KG1 (cell line): ENCODE measurements around the gene CDH24.

ENCODE experiments used
- DNase-seq: peaks from one replicate; lab custom pipeline; 2025; lab: John Stamatoyannopoulos, UW

The CDH24 gene

GRCh38 chr14:23066368-23066767 is 9.0 kb upstream of the CDH24 start:
- no peak for DNase-seq

DNA sequence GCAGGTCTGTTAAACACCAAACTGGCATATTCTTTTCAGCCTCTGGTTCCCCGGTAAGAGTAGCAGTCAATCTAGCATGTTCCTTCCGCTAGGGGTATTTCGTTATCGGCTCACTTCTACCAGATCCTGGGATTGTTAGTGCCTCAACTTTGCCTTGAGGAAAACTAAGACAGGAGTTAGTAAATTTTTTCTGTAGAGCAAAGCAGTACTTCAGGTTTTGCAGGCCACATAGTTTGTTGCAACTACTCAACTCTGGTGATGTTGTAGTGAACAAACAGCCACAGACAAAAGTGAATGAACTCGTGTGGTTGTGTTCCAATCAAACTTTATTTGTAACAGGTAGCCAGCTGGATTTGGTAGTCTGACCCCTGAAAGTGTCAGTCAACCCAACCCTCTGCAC is 6.3 kb upstream of the CDH24 start:
- DNase-seq, result no peak

- no peak for DNase-seq
Measured at GRCh38 chr14:23062002-23062401, 4.7 kb upstream of the CDH24 start.

- DNase-seq, result no peak
Measured at GRCh38 chr14:23060536-23061260, 3.4 kb upstream of the CDH24 start.

- DNase-seq, result no peak
Measured at GRCh38 chr14:23058654-23059504, 1.6 kb upstream of the CDH24 start.

DNA sequence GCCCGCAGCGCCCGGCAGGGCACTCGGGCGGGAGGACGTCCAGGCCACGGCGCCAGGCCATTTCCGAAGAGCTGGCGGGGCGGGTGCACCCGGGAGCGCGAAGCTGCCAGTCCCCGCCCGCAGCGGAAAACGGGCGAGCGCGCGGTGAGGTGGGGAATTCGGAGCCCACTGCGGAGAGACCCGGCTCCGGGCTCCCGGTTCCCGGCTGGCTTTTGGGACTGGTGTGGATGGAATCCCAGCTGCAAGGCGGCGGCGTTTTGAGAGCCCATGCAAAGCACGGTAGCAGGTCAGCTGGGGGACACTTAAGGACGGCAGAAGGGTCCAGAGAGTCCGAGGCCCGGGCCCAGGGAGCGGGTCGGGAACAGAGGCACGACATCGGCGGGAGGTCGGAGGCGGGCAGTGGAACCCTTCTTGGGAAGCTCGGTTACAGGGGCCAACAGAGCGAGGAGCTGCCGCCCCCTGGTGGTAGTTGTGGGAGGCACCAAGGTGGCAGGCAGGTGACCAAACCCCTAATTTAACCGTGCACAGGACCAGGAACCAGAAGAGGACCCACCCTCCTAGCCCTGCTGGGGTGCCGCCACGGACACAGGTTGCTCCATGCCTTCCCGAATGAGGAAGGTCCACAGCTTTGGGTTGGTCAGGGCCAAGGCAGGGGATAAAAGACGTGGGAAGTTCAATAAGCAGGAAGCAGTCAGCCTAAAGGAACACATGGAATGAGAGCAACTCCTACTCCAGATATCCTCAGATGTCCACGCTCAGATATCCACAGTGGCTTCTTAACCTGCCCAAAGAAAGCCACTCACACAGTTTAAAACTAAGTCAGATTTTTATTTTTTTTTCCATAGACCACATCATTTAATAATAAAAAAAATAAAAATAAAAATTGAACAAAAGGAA is 685 bp upstream of the CDH24 start:
- DNase-seq, result no peak

- no peak for DNase-seq
Measured at GRCh38 chr14:23056145-23056955, 970 bp downstream of the CDH24 start.

DNA sequence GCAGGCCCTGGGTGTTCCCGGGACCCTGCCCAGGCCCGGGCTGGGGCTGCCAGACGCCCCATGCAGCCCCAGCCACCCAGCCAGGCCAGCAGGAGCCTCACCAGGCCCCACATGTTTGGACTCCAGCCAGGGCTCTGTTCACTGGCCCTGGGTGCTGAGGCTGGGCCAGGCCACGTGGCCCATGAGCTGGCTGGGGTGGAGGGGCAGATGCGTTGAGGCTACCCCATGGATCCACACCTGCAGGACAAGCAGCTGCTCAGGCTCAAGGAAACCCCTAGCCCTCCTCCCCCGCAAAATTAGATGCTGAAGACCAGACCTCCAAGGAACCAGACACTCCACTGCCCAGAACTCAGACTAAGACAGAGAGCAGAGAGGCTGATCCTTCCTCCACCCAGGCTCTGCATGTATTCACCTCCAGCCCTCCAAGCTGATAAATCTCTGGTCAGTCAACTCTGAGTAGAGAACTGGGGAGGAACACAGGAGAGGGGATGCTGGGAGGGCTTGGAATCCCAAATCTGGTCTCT is 1.6 kb downstream of the CDH24 start:
- DNase-seq, result no peak

DNA sequence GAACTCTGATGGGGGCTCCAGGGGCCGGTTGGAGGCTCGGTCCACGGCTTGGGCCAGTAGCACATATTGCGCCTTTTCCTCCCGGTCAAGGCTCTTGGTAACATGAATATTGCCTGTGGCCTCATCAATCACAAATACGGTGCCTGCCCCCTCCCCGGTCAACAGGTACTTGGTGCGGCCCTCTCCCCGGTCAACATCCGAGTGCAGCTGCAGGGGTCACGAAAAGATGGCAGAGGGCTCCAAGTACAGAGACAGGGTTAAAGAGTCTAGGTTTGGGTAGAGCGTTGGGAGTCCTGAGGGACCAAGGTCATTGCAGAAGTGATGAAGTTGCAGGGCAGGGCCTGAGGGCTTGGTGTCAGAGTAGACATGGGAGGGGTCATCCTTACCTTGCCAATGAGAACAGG is 2.2 kb downstream of the CDH24 start:
- DNase-seq, result no peak

DNA sequence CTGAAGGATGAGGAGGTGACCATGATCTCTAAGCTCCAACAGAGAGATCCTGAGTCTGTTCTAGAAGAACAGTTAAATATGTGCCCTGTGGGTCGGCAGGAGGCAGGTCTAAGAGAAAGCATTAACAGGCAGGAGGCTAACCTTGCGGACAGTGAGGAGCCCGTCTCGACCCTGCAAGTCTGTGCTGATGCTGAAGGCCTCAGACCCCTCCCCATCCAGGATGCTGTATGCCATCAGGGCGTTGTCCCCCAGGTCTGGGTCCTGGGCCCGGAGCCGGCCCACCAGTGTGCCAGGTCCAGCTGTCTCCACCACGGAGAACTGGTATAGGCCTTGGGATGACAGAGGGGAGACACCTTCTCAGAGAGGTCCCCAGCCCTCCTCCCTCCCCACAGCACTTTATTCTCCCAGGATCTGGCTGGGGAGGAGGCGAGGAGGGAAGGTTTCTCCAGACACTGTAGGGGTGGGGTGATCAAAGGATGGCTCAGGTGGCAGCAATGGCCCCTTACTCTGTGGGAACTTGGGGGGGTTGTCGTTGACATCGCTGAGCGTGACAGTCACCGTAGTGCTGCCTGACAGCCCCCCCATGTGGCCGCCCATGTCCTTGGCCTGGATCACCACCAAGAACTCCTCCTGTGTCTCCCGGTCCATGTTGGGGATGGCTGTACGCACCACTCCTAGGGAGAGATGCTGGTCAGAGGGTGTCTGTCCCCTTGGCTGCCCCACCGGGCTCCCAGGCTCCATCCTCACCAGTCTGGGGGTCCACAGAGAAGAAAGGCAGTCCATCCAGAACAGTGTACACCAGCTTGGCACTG is 3.1 kb downstream of the CDH24 start:
- no peak for DNase-seq

DNA sequence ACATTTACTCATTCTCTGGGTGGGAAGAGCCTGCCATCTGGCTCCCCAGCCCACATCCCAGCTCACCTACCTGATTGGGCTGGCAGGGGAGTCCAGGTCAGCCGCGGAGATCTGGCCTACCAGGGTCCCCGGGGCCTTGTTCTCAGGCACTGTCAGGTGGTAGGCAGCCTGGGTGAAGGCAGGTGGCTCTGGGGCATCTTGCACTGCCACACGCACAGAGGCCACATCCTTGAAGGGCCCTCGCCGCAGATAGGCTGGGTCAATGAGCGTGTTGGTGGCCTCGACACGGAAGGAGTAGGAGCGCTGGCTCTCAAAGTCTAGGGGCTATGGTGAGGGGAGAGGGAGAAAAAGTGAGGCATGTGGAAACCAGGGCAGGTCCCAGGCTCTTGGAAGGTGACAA is 3.9 kb downstream of the CDH24 start:
- no peak for DNase-seq

DNA sequence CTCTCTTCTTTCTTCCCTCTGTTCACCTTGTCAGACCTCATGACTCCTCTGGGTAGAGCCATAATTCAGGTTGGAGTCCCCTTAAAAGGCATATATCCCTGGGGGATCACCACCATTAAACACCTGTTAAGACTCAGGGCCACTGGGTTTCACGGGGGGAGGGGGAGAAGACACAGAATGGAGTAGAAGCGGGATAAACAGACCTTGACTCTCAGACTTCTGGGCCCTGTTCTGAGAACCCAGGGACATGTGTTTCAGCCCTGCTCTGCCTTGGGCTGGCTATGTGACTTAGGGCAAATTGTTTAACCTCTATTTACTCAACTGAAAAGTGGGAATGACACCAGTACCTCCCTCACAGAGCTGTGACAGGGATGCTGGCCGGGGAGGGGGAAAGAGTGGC is 4.6 kb downstream of the CDH24 start:
- DNase-seq, result no peak

- no peak for DNase-seq
Measured at GRCh38 chr14:23052182-23052623, 5.1 kb downstream of the CDH24 start.

- DNase-seq, result no peak
Measured at GRCh38 chr14:23051141-23052057, 5.9 kb downstream of the CDH24 start.

GRCh38 chr14:23049011-23049410 is 8.3 kb downstream of the CDH24 start:
- DNase-seq, result no peak

DNA sequence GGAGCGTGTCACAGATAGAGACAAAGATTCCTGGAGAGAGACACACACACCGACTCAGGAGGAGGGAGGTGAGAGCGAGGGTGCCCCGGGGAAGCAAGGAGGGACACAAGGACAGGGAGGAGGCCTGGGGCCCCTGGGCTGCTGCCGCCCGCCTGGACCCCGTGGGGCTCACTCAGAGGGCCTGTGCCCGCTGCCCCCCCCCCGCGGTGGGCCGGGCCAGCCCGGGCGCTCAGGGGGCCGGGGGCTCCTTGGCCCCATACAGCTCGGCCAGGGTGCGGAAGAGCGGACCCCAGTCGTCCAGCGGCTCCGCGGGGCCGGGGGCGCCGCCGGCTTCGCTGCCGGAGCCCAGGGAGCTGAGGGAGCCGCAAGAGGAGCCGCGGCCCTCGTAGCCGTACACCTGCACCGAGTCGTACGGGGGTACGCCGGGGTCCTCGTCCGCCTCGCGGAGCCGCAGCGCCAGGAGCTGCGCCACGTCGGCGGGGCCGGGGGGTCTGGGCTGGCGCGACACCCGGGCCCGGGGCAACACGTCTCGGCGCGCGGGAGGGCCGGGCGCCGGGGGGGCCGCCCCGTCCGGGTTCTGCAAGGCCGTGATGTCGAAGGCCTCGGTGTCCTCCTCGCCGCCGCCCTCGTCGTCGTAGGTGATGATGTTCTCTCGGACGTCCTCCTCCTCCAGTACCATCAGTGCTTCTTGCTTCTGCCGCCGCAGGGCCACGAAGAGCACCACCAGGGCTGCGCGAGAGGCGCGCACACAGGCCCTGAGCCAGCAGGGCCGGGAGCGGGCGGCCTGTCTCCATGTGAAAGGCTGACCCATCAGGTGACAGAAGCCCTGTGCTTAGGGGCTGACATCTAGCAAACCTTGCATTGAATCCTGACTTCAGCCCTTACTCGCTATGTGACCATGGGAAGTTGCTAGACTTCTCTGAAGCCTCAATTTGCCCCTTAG is 9.3 kb downstream of the CDH24 start:
- DNase-seq, result no peak

DNA sequence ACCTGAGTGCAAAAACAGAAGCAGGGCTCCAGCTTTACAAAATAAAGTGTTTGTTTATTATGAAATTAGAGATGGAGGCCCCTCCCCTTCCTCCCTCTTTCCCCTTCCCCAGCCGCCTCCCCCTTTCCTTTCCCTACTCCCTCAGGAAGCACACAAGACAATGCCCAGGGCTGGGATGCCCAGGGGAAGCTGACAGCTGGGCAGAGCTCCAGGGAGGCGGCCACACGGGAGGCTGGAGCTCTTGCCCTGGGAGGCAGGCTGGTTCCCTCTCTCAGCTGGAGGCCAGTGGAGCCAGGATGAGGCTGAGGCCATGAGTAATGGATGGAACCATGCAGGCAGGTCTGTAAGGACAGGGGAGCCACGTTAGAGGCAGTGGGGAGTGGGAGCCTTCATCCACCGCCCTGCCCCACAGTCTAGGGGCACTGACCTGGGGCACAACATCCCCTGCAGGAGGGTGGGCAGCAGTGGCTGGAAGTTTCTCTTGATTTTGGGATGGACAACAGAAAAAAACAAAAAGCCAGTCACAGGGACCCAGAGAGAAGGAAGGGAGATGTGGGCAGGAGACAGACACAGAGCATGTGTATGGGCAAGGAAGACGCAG is 10.2 kb downstream of the CDH24 start:
- DNase-seq, result no peak
